HG03280 (cell line): Measurements from ENCODE around the gene PADI4.

Experiments used
- ATAC-seq: cut with Tn5 transposase; IDR thresholded peaks from one replicate; pipeline ENCODE4 v1.9.1; 2021; ENCODE audit warnings: mild to moderate bottlenecking, moderate library complexity; ENCODE audit not compliant: unreplicated experiment

PADI4 gene

DNA sequence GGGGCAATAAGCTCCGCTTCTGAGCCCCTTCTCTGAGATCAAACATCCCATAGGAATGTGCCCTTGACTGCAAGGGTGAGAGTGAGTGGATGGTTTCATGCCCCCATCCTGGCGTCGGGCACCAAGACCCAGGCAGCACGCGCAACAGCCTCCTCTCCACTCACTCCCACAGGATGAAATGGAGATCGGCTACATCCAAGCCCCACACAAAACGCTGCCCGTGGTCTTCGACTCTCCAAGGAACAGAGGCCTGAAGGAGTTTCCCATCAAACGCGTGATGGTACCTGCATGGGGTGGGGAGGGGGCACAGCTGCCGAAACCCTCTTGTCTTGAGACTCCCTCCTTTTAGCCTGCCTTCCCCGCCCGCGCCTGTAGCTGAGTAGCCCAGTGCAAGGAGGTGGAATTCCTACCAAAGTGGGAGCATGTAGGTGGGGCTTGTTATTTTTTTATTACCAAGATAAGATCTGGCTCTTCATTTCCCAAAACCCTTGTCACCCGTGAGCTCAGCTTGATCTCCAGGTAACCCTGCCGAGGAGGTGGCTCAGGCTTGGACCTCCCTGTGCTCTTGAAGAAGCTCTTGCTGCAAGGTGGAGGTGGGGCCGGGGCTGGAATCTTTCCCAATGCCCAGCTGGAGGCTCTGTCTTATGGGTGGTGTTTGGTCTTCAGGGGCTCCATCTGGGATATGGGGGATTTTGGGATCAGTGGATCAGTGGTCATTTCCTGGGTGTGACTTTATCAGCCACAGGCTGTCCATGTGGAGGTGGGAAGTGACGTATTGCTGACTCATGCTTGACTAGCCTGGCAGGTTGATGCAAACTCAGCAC, 40.0 kb downstream of the PADI4 start:
- no peak for ATAC-seq

DNA sequence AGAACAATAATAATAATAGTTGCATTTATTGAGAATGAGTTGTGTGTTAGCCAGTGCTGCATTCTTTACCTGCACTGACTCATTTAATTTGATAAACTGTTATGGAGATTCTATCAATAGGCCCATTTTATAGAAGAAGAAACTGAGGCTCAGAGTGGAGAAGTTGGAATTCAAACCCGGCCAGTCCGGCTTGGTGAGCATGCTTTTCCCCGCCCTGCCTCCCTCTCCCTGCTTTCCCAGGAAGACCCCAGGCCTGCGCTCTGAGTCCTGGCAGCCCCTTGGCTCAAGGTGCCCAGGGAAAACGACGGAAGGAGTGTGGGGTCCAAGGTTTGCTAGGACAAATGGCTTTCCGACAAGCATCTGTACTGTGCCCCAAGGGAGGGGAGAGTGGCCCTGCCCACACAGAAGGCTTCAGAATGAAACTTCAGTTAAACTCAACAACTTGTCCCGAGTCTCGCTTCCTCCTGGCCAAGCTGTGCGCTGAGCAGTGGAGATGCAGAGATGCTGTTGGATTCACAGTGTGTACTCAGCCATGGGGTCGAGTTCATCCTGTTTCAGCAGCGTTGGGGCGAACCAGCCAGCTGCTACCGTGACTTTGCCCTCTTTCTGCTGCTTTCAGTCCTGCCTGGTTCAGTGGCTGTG, 40.7 kb downstream of the PADI4 start:
- no peak for ATAC-seq

DNA sequence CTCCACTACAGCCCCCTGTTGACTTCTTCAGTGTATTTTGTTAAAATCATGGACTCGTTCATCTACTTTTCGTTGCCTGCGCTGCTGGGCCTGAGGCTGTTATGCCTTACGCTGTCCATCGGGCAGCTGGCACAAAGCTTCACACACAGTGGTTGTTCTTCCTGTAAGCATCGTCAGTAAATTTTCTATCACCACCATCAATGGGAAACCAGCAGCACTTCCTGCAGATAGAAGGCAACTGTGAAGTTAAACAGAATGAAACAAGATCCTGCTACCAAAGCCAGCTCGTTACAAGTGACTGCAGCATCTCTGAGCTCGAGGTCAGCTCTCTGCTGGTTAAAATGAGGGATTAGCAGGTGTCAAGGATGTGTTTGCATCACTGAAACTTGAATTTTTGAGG, 42.1 kb downstream of the PADI4 start:
- ATAC-seq: no peak

DNA sequence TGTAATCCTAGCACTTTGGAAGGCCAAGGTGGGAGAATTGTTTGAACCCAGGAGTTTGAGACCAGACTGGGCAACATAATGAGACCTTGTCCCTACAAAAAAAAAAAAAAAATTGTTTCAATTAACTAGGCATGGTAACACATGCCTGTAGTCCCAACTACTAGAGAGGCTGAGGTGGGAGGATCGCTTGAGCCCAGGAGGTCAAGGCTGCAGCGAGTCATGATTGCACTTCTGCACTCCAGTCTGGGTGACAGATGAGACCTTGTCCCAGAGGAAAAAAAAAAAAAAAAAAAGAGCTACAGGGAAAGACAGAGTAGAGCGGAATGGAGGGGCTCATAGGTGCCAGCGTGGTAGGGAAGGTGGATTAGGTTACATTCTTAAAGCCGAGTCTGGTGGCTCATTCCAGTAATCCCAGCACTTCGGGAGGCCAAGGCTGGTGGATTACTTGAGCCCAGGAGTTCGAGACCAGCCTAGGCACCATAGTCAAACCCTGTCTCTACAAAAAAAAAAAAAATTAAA, 43.0 kb downstream of the PADI4 start:
- no peak for ATAC-seq

DNA sequence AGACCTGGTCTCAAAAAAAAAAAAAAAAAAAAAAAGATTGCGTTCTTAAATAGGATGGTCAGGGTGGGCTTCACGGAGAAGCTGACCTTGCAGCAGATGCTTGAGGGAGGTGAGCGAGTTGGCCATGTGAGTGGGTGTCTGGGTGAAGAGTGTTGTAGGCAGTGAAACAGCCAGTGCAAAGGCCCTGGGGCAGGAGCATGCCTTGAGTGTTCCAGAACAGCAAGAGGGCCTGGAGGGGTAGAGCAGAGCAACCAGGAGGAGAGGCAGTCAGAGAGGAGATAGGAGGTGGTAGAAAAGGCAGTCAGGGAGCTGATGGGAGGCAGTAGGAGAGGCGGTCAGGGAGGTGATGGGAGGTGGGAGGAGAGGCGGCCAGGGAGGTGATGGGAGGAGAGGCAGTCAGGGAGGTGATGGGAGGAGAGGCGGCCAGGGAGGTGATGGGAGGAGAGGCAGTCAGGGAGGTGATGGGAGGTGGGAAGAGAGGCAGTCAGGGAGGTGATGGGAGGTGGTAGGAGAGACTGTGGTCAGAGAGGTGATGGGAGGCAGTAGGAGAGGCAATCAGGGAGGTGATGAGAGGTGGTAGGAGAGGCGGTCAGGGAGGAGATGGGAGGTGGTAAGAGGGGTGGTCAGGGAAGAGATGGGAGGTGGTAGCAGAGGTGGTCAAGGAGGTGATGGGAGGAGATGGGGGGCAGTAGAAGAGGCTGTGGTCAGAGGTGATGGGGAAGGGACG, 43.8 kb downstream of the PADI4 start:
- no peak for ATAC-seq

DNA sequence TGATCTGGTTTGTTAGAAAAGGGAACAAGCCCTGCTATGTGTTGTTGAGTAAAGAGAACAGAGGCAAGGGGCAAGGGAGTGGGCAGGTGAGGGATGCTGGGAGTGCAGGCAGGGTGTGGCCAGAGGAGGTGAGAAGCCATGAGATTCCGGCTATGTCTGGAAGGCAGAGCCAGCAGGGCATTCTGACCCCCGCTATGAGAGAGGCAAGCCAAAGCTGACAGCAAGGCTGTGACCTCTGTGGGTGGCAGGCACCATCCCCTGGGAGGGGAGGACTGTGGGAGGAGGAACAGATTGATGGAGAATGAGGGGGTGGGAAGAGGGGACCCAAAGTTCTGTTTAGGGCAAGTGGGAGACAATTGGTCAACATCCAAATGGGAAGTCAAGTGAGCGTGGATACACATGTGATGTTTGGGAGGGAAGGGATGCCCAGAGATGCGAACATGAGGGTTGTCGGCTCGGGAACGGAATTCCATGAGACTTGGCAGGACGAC, 44.5 kb downstream of the PADI4 start:
- no peak for ATAC-seq

DNA sequence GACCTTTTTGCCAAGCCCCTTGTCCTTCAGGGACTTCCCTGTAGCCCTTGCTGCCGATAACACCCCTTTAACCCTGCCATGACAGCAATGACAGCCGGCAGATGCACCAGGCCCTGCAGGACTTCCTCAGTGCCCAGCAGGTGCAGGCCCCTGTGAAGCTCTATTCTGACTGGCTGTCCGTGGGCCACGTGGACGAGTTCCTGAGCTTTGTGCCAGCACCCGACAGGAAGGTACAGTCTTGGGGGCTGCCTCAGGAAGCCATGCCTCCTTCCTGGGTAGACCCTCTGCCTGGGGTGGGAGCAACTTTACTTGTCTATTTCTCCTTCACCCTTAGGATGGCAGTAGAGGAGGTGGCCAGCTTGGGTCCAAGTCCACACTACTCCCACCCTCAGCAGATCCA, 47.9 kb downstream of the PADI4 start:
- no peak for ATAC-seq

DNA sequence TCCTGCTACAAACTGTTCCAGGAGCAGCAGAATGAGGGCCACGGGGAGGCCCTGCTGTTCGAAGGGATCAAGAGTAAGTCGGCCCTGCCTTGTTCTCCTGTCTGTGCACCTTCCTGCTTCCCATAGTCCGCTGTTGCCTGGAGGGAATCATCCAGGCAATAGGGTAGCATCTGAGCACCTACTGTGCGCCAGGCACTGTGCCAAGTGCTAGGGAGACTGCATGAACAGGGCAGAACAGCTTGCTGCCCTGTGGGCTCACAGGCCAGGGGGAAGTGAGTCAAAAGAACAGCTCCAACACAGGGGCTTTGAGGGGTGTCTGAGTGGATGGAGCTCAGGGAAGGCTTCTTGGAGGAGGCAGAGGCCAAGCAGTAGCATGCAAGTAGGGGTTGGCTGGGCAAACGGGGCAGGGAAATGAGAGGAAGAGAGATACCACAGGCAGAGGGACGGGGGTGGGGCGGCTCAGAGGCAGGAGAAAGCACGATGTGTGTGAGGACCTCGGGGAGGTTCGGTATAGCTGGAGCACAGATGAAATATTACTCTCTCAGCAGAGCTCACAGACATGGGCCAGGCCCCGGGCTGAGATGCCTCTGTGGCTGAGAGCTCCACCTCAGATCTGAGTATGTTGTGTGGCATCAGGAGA, 48.5 kb downstream of the PADI4 start:
- ATAC-seq: no peak

DNA sequence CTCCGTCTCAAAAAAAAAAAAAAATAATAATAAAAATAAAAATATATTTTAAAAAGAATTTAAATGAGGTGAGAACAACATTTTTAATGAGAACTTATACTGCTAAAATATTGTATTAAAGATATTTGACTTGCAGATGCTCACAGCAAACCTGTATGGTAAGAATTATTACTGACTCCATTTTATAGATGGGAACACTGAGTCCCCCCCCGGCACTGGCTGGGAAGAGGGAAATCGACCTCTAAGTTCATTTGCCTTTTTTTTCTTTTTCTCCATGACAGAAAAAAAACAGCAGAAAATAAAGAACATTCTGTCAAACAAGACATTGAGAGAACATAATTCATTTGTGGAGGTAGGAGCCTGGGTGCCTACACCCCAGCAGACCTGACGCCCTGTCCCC, 50.6 kb downstream of the PADI4 start:
- no peak for ATAC-seq

DNA sequence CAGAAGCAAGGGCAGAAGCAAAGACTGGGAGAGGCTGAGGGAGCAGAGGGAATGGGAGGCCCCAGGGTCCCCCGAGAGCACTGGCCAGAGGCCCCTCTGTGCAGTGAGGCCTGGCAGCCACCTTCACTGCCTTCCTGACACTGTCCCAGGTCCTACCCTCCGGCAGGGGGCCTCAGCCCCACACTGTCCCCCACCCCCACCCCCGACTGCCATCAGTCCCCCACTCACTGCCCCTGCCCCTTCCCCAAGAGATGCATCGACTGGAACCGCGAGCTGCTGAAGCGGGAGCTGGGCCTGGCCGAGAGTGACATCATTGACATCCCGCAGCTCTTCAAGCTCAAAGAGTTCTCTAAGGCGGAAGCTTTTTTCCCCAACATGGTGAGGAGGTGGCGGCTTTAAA, 51.0 kb downstream of the PADI4 start:
- ATAC-seq: no peak

DNA sequence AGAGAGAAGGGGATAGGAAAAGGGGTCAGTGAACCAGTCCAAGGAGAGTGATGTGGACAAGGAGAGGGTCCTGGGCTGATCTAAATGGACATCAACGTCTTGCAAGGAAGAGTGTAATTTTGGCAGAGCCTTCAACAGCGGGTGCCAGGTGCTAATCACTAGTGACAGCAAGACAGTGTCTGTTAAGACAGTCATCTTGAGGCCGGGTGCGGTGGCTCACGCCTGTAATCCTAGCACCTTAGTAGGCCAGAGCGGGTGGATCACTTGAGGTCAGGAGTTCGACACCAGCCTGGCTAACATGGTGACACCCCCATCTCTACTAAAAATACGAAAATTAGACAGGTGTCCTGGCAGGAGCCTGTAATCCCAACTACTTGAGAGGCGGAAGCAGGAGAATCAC, 51.8 kb downstream of the PADI4 start:
- ATAC-seq: no peak

DNA sequence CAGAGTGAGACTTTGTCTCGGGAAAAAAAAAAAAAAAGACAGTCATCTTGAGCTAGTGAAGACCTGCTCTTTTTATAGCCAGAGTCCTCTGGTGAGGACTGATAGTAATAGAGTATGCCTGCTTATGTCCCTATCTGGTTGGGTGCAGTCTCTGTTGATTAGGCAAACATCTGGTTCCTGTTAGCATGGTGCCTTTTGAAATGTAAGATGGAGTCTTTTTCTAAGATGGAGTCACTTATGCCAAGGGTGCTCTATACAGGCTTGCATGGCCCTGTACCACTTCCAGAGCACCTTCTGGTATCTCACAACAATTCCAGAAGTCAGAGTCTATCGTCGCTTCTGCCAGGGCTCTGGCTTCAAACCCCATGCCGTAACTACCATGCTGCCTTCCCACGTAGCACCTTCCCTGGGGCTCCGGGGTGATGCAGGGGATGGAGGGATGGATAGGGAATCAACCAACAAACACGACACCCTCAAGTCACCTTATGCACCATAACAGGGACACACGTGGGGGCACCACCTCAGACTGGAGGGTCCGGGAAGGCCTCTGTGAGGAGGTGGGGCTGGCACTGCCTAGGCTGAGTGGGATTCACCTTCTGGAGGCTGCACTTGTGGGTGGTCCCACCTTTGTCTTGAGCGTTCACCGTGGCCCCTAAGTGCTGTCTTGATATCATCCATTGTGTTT, 52.4 kb downstream of the PADI4 start:
- ATAC-seq: no peak

DNA sequence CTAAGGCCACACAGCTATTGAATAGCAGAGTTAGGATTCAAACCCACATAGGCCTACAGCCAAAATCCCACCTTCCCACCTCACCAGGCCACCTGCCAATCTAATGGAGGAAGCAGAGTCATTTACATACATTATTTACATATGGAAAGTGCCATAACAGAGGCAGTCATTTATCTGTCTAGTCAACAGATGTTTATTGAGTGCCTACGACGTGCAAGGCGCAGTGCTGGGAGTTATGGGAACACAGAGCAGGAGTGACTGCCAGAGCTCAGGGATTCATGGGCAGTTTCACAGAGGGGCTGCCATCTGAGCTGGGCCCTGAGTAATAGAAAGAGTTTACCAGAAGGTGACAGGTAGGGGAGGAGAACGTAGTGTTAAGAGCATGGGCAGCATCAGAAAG, 53.7 kb downstream of the PADI4 start:
- ATAC-seq: no peak

DNA sequence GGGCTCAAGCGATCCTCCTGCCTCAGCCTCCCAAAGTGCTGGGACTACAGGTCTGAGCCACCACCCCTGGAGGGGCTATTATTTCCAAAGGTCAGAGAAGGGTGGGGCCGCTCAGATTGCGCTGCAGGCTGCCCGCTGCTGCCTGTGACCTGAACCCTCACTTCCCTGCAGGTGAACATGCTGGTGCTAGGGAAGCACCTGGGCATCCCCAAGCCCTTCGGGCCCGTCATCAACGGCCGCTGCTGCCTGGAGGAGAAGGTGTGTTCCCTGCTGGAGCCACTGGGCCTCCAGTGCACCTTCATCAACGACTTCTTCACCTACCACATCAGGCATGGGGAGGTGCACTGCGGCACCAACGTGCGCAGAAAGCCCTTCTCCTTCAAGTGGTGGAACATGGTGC, 55.4 kb downstream of the PADI4 start:
- ATAC-seq: no peak

DNA sequence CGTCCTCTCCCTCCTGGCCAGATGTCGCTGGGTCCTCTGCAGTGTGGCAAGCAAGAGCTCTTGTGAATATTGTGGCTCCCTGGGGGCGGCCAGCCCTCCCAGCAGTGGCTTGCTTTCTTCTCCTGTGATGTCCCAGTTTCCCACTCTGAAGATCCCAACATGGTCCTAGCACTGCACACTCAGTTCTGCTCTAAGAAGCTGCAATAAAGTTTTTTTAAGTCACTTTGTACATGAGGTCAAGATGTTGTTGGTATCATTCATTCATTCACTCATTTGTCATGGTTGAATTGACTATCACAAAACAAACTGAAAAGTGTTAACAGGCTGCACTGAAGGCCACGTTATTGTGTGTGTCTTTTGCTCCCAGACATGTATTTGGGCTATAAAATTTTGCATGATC, 55.8 kb downstream of the PADI4 start:
- no peak for ATAC-seq

DNA sequence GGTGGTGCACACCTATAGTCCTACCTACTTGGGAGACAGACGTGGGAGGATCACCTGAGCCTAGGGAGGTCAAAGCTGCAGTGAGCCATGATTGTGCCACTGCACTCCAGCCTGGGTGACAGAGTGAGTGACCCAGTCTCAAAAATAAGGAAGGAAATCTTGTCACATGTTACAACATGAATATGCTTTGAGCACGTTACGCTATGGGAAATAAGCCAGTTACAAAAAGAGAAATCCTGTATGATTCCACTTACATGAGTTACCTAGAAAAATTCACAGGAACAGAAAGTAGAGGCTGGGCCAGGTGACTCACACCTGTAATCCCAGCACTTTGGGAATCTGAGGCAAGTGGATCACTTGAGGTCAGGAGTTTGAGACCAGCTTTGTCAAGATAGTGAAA, 57.3 kb downstream of the PADI4 start:
- ATAC-seq: no peak

DNA sequence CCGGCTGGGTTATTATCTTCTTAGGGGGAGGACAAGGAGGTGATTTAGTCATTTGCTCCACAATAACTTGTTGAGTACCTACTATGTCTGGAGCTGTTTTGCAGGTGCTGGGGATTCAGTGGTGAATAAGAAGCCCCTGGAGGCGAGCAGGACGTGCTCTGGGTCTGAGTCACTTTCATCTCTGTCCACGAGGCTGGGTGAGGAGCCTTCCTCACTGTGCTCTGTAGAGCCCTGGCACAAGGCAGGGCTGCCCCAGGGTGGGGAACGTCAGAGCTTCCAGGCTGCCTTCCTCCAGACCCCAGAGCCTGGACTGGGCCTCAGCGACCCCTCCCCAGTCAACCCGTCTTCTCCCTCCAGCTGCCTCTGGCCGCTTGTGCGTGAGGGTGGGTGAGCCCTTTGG, 61.5 kb downstream of the PADI4 start:
- ATAC-seq: no peak

DNA sequence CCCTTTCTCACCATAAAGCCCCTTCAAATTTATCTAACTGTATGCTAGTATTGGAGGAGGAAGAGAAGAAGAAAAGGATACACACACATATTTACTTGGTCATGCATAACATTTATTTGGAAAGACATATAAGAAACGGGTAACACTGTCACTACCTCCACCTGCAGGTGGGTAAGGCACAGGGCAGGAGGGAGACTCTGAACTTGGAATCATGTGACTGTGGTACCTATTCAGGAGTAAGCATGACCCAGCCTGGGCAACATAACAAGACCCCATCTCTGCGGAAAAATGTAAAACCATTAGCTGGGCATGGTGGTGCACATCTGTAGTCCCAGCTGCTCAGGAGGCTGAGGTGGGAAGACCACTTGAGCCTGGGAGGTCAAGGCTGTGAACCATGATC, 62.6 kb downstream of the PADI4 start:
- ATAC-seq: no peak

DNA sequence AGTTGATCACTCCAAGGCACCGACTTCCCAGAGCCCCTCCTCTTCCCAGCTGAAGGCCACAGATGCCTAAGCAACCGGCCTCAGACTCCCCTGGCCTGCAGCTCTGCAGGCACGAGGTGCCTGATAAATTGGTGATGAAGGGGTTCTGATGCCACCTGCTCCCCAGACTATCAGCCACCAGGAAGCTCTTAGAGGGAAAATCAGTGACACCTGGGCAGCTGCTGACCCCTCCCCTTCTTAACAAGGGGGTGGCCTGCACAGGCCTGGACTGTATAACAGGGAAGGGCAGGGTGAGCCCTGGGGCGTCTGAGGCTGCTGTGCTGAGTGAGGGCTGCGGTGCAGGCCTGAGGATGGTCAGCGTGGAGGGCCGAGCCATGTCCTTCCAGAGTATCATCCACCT, 63.9 kb downstream of the PADI4 start, which contains the start of gene PADI6:
PADI6 (plus strand) TSS at position 301 of the 400 bp plus-strand sequence; CDS start at position 351, 50 bp downstream.
- no peak for ATAC-seq

DNA sequence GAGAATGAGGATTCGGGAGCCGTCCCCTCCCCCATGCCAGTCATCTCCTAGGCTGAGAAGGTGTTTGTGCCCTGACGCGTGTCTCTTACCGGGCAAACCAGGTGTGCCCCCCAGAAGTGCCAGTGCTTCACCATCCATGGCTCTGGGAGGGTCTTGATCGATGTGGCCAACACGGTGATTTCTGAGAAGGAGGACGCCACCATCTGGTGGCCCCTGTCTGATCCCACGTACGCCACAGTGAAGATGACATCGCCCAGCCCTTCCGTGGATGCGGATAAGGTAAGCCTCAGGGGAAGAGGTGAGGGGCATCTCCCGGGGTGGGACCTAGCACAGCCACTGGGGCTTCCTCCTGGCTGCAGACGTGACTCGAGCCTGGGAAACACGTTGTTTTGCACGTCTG, 65.0 kb downstream of the PADI4 start:
- ATAC-seq: no peak
